HepG2 (cell line): ENCODE data around the gene RPS8. TPM values are rescaled to one million over a fixed set of nuclear protein-coding genes. Genes with fewer than 3 reads are reported as not detected.

ENCODE experiments used
- ARHGAP35 ChIP-seq: sonication (generic); formaldehyde crosslinking; IDR thresholded peaks from 2 replicates; pipeline ENCODE4 v1.9.0; 2022; ENCODE audit warnings: mild to moderate bottlenecking, inconsistent platforms, moderate library complexity, missing genetic modification reagents, borderline replicate concordance
- ERF ChIP-seq: IDR thresholded peaks from 2 replicates; pipeline ENCODE4 v1.6.1; 2018; ENCODE audit warnings: missing biosample characterization, missing genetic modification reagents
- EZH2 ChIP-seq: conservative IDR thresholded peaks from 2 replicates; pipeline ENCODE4 v1.6.1; 2012; ENCODE audit warnings: mild to moderate bottlenecking, low read depth, low read length, moderate library complexity
- FIP1L1 ChIP-seq: fragments of 200-400 bp; formaldehyde crosslinking; IDR thresholded peaks from 2 replicates; pipeline ENCODE4 v1.6.1; 2018; ENCODE audit warnings: low read depth, mild to moderate bottlenecking, low read length, moderate library complexity, borderline replicate concordance; ENCODE audit not compliant: insufficient read depth
- ISX ChIP-seq: sonication (generic); formaldehyde crosslinking; conservative IDR thresholded peaks from 2 replicates; pipeline ENCODE4 v1.5.0; 2020; ENCODE audit warnings: missing genetic modification reagents
- SCMH1 ChIP-seq: sonication (generic); formaldehyde crosslinking; IDR thresholded peaks from 2 replicates; pipeline ENCODE4 v1.9.0; 2021; ENCODE audit warnings: missing genetic modification reagents, mild to moderate bottlenecking, borderline replicate concordance
- SRSF9 ChIP-seq: fragments of 200-400 bp; formaldehyde crosslinking; IDR thresholded peaks from 2 replicates; pipeline ENCODE4 v1.6.1; 2018; ENCODE audit warnings: borderline replicate concordance, mild to moderate bottlenecking, low read depth, low read length; ENCODE audit not compliant: insufficient read depth, poor library complexity, severe bottlenecking
- TBL1XR1 ChIP-seq: fragments of 150-350 bp; IDR thresholded peaks from 2 replicates; pipeline ENCODE4 v1.6.1; 2014; ENCODE audit warnings: borderline replicate concordance, low read length; ENCODE audit not compliant: partially characterized antibody
- ZNF574 ChIP-seq: sonication (generic); formaldehyde crosslinking; IDR thresholded peaks from 2 replicates; pipeline ENCODE4 v1.4.0; 2020; ENCODE audit warnings: missing genetic modification reagents
- ZNF687 ChIP-seq: sonication (generic); formaldehyde crosslinking; IDR thresholded peaks from 2 replicates; pipeline ENCODE4 v1.5.1; 2020; ENCODE audit warnings: mild to moderate bottlenecking, missing genetic modification reagents, moderate library complexity
- ZNF691 ChIP-seq: sonication (generic); formaldehyde crosslinking; IDR thresholded peaks from 2 replicates; pipeline ENCODE4 v1.4.0; 2020; ENCODE audit warnings: missing genetic modification reagents, low read depth, mild to moderate bottlenecking, borderline replicate concordance
- ZNF780A ChIP-seq: sonication (generic); formaldehyde crosslinking; IDR thresholded peaks from 2 replicates; pipeline ENCODE4 v1.8.0; 2022; ENCODE audit warnings: mild to moderate bottlenecking, missing genetic modification reagents, moderate library complexity
- ZSCAN31 ChIP-seq: sonication (generic); formaldehyde crosslinking; IDR thresholded peaks from 2 replicates; pipeline ENCODE4 v1.5.0; 2020; ENCODE audit warnings: low read depth, mild to moderate bottlenecking, missing genetic modification reagents
- polyA plus RNA-seq, 8 experiments: library from polyadenylated mRNA; depleted of rRNA in 3 of 8; stranded (reverse) in 7 of 8; unstranded in 1 of 8; fragments of >200 nt; fragmentation: Illumina TruSeq in 4 of 8; extraction: Trizol in 4 of 8; gene quantifications; 2 replicates each; pipeline versions ENCODE4 v1.2.1 to v1.2.3, GENCODE V29; 2011 to 2016; ENCODE audit warnings: low read depth in 4 of 8, missing spikeins in 1 of 8, mixed read lengths in 1 of 8; ENCODE audit not compliant: insufficient read depth in 1 of 8
- total RNA-seq, 5 experiments: library from RNA; depleted of rRNA; stranded (reverse); fragments of >200 nt; fragmentation: Illumina TruSeq; extraction: Trizol; gene quantifications; 2 replicates each; pipeline ENCODE4 v1.2.3, GENCODE V29; 2016; ENCODE audit warnings: low read depth in 1 of 5
- TF ChIP-seq, protein P1 (sequence below): sonication (generic); formaldehyde crosslinking; conservative IDR thresholded peaks from 2 replicates; pipeline ENCODE4 v1.8.1; 2023; ENCODE audit warnings: missing genetic modification reagents
- TF ChIP-seq, protein P2 (sequence below): sonication (generic); formaldehyde crosslinking; IDR thresholded peaks from 2 replicates; pipeline ENCODE4 v1.8.0; 2022; ENCODE audit warnings: mild to moderate bottlenecking, missing genetic modification reagents; ENCODE audit not compliant: insufficient replicate concordance

Gene RPS8
- total and polyA plus RNA-seq, 2 of the 13 experiments (the other 11 are each of a cell fraction or from before 2014, with no cell fraction given): 2,628 to 2,822 TPM

GRCh38 chr1:44808938-44809917 is 33.9 kb downstream of the RPS8 start (continued):
- TF ChIP-seq TBL1XR1 (no peak), ZNF687 (CRISPR knock-in tag) (peak; percentile 63), SRSF9 (no peak), ARHGAP35 (no peak), EZH2 (no peak), ZNF691 (CRISPR knock-in tag) (0 out of 2 replicates have a peak, but pooled peaks have one; percentile 47), ERF (CRISPR knock-in tag) (no peak; the same call in none of the 2 replicates), ZNF574 (peak; percentile 46; the same call in 1 of the 2 replicates), ISX (CRISPR knock-in tag) (no peak), ZSCAN31 (peak; percentile 34; the same call in 1 of the 2 replicates), SCMH1 (CRISPR knock-in tag) (no peak), ZNF780A (no peak), FIP1L1 (no peak)
- TF ChIP-seq, protein P1, sequence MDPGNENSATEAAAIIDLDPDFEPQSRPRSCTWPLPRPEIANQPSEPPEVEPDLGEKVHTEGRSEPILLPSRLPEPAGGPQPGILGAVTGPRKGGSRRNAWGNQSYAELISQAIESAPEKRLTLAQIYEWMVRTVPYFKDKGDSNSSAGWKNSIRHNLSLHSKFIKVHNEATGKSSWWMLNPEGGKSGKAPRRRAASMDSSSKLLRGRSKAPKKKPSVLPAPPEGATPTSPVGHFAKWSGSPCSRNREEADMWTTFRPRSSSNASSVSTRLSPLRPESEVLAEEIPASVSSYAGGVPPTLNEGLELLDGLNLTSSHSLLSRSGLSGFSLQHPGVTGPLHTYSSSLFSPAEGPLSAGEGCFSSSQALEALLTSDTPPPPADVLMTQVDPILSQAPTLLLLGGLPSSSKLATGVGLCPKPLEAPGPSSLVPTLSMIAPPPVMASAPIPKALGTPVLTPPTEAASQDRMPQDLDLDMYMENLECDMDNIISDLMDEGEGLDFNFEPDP: 0 out of 2 replicates have a peak, but pooled peaks have one; percentile 90
- TF ChIP-seq, protein P2, sequence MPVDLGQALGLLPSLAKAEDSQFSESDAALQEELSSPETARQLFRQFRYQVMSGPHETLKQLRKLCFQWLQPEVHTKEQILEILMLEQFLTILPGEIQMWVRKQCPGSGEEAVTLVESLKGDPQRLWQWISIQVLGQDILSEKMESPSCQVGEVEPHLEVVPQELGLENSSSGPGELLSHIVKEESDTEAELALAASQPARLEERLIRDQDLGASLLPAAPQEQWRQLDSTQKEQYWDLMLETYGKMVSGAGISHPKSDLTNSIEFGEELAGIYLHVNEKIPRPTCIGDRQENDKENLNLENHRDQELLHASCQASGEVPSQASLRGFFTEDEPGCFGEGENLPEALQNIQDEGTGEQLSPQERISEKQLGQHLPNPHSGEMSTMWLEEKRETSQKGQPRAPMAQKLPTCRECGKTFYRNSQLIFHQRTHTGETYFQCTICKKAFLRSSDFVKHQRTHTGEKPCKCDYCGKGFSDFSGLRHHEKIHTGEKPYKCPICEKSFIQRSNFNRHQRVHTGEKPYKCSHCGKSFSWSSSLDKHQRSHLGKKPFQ (CRISPR knock-in tag): no peak
